ENCODE results near the gene ARF4.

DNA sequence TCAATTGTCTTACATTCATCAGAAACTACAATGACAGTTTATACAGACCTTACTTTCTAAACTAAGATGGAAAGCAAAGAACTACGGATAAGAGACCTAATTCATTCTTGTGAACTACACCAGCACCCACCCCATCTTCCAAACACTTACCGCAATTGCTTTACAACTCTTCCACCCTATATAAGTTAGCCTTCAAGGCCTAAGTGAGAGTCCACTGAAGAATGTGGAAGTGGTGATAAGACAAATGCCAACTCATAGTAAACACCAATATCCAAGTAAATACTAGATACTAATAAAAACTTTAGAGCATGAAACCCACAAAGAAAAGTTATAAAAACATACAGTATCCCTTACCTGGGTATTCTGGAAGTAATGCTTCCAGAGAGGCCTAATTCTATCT lies 13.6 kb downstream of the ARF4 start:
- no peak for TF ChIP-seq CTCF (IDR thresholded peaks at IDR 0.05)
- TF ChIP-seq POLR2A (IDR thresholded peaks at IDR 0.05): no peak
